Measurements from ENCODE around the gene SLC17A4.

SLC17A4 gene, protein sequence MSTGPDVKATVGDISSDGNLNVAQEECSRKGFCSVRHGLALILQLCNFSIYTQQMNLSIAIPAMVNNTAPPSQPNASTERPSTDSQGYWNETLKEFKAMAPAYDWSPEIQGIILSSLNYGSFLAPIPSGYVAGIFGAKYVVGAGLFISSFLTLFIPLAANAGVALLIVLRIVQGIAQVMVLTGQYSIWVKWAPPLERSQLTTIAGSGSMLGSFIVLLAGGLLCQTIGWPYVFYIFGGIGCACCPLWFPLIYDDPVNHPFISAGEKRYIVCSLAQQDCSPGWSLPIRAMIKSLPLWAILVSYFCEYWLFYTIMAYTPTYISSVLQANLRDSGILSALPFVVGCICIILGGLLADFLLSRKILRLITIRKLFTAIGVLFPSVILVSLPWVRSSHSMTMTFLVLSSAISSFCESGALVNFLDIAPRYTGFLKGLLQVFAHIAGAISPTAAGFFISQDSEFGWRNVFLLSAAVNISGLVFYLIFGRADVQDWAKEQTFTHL

DNA sequence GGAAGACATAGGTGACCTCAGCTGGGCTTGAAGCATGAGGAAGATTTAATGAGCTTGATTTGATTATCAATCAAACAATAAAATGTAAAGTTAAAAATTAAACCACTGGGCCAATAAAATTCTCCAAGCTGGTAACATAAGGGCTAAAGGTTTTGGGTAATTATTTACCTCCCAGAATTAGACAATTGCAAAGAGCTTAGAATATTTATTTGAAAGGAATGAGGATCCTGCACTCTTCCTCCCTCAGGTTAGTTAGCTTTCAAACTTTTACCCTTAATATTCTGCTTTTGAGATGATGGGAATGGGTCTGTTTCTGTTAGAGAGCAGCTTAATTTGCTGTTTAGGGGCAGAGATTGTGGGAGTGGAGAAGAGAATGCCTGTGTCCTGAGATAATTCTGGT is at the start of gene SLC17A4:
TSS of gene SLC17A4 (plus strand) at position 208 of the 400 bp plus-strand sequence. CDS start 7,221 bp downstream, outside the sequence.
- no peaks in the 10 kb centered on the region for H3K36me3 ChIP-seq (ENCODE audit: control insufficient read depth in 2 of 2, insufficient read depth in 2 of 2, low read length in 2 of 2)
- no peak within 1 kb of the TSS for H3K4me3 ChIP-seq (ENCODE audit: low read length in 2 of 2)
- no peaks in the 10 kb centered on the region for H3K4me1 ChIP-seq (ENCODE audit: control insufficient read depth, insufficient read depth, low read length)
- no peaks in the 10 kb centered on the region for H3K9me3 ChIP-seq (ENCODE audit: control insufficient read depth in 2 of 2, low read length in 2 of 2)
- no peaks in the 10 kb centered on the region for H3K27me3 ChIP-seq (ENCODE audit: control insufficient read depth in 1 of 2, insufficient read depth in 2 of 2, low read length in 2 of 2)
- H3K9ac ChIP-seq (ENCODE audit: low read length in 2 of 2), result no peak within 1 kb of the TSS
- no peak within 1 kb of the TSS for H3K27ac ChIP-seq (ENCODE audit: low read length)

GRCh38 chr6:25706314-25707014 is 48.1 kb upstream of the SLC17A4 start:
- Histone ChIP-seq H3K27ac (ENCODE audit: low read length) (no peak overlapping the region), H3K9me3 (ENCODE audit: control insufficient read depth in 2 of 2, low read length in 2 of 2) (no peaks in the 10 kb centered on the region), H3K4me1 (ENCODE audit: control insufficient read depth, insufficient read depth, low read length) (no peaks in the 10 kb centered on the region)

DNA sequence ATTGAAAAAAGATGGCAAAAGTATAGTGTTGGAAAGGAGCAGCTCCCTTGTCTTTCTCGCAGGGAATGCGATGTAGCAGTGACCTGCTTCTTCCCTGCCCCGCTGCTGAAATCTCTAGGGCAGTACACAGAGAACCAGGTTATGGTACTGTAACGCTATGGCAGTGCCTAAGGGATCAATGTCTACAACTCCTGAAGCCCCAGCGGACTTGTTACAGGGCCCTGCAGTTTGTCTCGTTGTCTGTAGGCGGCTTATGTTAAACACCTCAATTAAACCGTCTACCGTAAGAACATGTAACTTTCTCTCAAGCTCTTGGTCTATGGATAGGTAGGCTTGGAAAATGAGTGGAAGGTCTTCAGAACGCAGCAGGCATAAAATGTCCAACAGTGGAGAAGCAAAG is 44.8 kb upstream of the SLC17A4 start:
- no peak overlapping the region for H3K27ac ChIP-seq (ENCODE audit: low read length)
- H3K9me3 ChIP-seq (ENCODE audit: control insufficient read depth in 2 of 2, low read length in 2 of 2), result no peaks in the 10 kb centered on the region
- no peaks in the 10 kb centered on the region for H3K4me1 ChIP-seq (ENCODE audit: control insufficient read depth, insufficient read depth, low read length)
- H3K4me3 ChIP-seq (ENCODE audit: low read length in 2 of 2), result no peak overlapping the region
- no peaks in the 10 kb centered on the region for H3K27me3 ChIP-seq (ENCODE audit: control insufficient read depth in 1 of 2, insufficient read depth in 2 of 2, low read length in 2 of 2)
- H3K9ac ChIP-seq (ENCODE audit: low read length in 2 of 2), result no peak overlapping the region
- H3K36me3 ChIP-seq (ENCODE audit: control insufficient read depth in 2 of 2, insufficient read depth in 2 of 2, low read length in 2 of 2), result no peaks in the 10 kb centered on the region

More at GRCh38 chr6:25706314-25707014, 48.1 kb upstream of the SLC17A4 start:
- no peaks in the 10 kb centered on the region for H3K36me3 ChIP-seq (ENCODE audit: control insufficient read depth in 2 of 2, insufficient read depth in 2 of 2, low read length in 2 of 2)
- no peak overlapping the region for H3K9ac ChIP-seq (ENCODE audit: low read length in 2 of 2)
- H3K4me3 ChIP-seq (ENCODE audit: low read length in 2 of 2), result no peak overlapping the region
- H3K27me3 ChIP-seq (ENCODE audit: control insufficient read depth in 1 of 2, insufficient read depth in 2 of 2, low read length in 2 of 2), result no peaks in the 10 kb centered on the region

DNA sequence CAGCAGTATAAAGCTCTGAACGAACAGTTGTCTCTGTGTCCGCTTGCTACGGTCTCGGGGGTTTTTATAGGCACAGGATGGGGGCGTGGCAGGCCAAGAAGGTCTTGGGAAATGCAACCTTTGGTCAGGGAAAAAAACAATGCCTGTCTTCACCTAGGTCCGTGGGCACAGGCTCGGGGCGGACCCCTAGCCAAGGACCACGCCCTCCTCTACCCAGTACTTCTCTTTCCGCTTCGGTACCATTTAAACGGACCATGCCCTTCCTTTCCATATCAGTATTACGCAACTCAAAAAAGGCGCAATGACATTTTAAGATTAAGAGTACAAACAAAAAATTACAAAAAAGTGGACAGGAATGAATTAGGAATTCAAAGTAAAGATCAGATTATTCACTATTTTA is 44.3 kb upstream of the SLC17A4 start:
- Histone ChIP-seq H3K27me3 (ENCODE audit: control insufficient read depth in 1 of 2, insufficient read depth in 2 of 2, low read length in 2 of 2) (no peaks in the 10 kb centered on the region), H3K9ac (ENCODE audit: low read length in 2 of 2) (no peak overlapping the region), H3K36me3 (ENCODE audit: control insufficient read depth in 2 of 2, insufficient read depth in 2 of 2, low read length in 2 of 2) (no peaks in the 10 kb centered on the region), H3K27ac (ENCODE audit: low read length) (no peak overlapping the region), H3K4me1 (ENCODE audit: control insufficient read depth, insufficient read depth, low read length) (no peaks in the 10 kb centered on the region), H3K4me3 (ENCODE audit: low read length in 2 of 2) (no peak overlapping the region), H3K9me3 (ENCODE audit: control insufficient read depth in 2 of 2, low read length in 2 of 2) (no peaks in the 10 kb centered on the region)

DNA sequence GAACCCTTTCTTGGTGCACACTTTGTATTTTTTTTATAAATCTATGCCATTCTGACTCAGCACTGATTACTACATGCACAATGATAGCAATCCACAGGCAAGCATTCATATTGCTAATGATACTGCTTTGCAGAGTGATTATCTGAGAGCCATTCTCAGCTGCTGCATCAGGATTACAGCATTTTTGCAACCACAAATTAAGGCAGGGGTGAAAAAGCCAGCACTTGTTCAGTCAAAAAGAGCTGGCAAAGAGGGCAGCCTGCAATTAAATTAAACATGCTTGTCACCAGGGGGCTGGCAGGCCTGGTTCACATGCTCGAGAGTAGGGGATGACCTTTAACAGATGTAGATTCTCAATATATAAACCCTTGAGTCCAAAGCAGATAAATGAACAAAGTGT is 40.7 kb upstream of the SLC17A4 start:
- no peaks in the 10 kb centered on the region for H3K9me3 ChIP-seq (ENCODE audit: control insufficient read depth in 2 of 2, low read length in 2 of 2)
- no peaks in the 10 kb centered on the region for H3K27me3 ChIP-seq (ENCODE audit: control insufficient read depth in 1 of 2, insufficient read depth in 2 of 2, low read length in 2 of 2)
- H3K4me1 ChIP-seq (ENCODE audit: control insufficient read depth, insufficient read depth, low read length), result no peaks in the 10 kb centered on the region
- H3K27ac ChIP-seq (ENCODE audit: low read length), result no peak overlapping the region
- no peak overlapping the region for H3K9ac ChIP-seq (ENCODE audit: low read length in 2 of 2)
- H3K36me3 ChIP-seq (ENCODE audit: control insufficient read depth in 2 of 2, insufficient read depth in 2 of 2, low read length in 2 of 2), result no peaks in the 10 kb centered on the region
- no peak overlapping the region for H3K4me3 ChIP-seq (ENCODE audit: low read length in 2 of 2)

DNA sequence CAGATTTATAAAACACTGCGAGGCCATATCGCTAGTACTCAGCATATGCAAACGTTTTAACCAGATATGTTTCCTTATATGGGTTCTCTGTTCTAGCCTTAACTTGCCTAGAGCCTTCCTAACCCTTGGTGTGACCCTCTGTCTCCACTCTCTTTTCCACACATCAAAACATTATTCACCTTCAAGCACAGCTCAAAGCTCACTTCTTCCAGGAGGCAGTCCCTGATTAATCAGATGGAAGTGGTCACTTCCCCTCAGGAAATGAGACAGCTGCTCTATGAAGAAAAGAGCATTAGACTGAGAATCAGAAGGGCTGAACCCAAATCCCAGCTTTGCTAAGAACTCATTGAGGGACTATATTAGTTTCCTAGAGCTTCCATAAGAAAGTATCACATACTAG is 39.8 kb upstream of the SLC17A4 start:
- Histone ChIP-seq H3K9ac (ENCODE audit: low read length in 2 of 2) (no peak overlapping the region), H3K27me3 (ENCODE audit: control insufficient read depth in 1 of 2, insufficient read depth in 2 of 2, low read length in 2 of 2) (no peaks in the 10 kb centered on the region), H3K4me1 (ENCODE audit: control insufficient read depth, insufficient read depth, low read length) (no peaks in the 10 kb centered on the region), H3K4me3 (ENCODE audit: low read length in 2 of 2) (no peak overlapping the region), H3K36me3 (ENCODE audit: control insufficient read depth in 2 of 2, insufficient read depth in 2 of 2, low read length in 2 of 2) (no peaks in the 10 kb centered on the region), H3K27ac (ENCODE audit: low read length) (no peak overlapping the region), H3K9me3 (ENCODE audit: control insufficient read depth in 2 of 2, low read length in 2 of 2) (no peaks in the 10 kb centered on the region)

- Histone ChIP-seq H3K36me3 (ENCODE audit: control insufficient read depth in 2 of 2, insufficient read depth in 2 of 2, low read length in 2 of 2) (no peaks in the 10 kb centered on the region), H3K27me3 (ENCODE audit: control insufficient read depth in 1 of 2, insufficient read depth in 2 of 2, low read length in 2 of 2) (no peaks in the 10 kb centered on the region), H3K4me3 (ENCODE audit: low read length in 2 of 2) (no peak overlapping the region), H3K9ac (ENCODE audit: low read length in 2 of 2) (no peak overlapping the region), H3K4me1 (ENCODE audit: control insufficient read depth, insufficient read depth, low read length) (no peaks in the 10 kb centered on the region), H3K27ac (ENCODE audit: low read length) (no peak overlapping the region), H3K9me3 (ENCODE audit: control insufficient read depth in 2 of 2, low read length in 2 of 2) (no peaks in the 10 kb centered on the region)
Observed at GRCh38 chr6:25715794-25716193, 38.7 kb upstream of the SLC17A4 start.

GRCh38 chr6:25717866-25718740 is 36.4 kb upstream of the SLC17A4 start:
- Histone ChIP-seq H3K9ac (ENCODE audit: low read length in 2 of 2) (no peak overlapping the region), H3K4me3 (ENCODE audit: low read length in 2 of 2) (no peak overlapping the region)

GRCh38 chr6:25726122-25726911 is 28.2 kb upstream of the SLC17A4 start:
- H3K9ac ChIP-seq (ENCODE audit: low read length in 2 of 2), result no peak overlapping the region
- no peak overlapping the region for H3K27ac ChIP-seq (ENCODE audit: low read length)
- H3K27me3 ChIP-seq (ENCODE audit: control insufficient read depth in 1 of 2, insufficient read depth in 2 of 2, low read length in 2 of 2), result peaks cover 0 to 2% of the 10 kb centered on the region in 2 donors
- H3K4me3 ChIP-seq (ENCODE audit: low read length in 2 of 2), result no peak overlapping the region
- H3K36me3 ChIP-seq (ENCODE audit: control insufficient read depth in 2 of 2, insufficient read depth in 2 of 2, low read length in 2 of 2), result no peaks in the 10 kb centered on the region
- no peaks in the 10 kb centered on the region for H3K4me1 ChIP-seq (ENCODE audit: control insufficient read depth, insufficient read depth, low read length)
- H3K9me3 ChIP-seq (ENCODE audit: control insufficient read depth in 2 of 2, low read length in 2 of 2), result no peaks in the 10 kb centered on the region

More at GRCh38 chr6:25717866-25718740, 36.4 kb upstream of the SLC17A4 start:
- H3K27ac ChIP-seq (ENCODE audit: low read length), result no peak overlapping the region
- no peaks in the 10 kb centered on the region for H3K27me3 ChIP-seq (ENCODE audit: control insufficient read depth in 1 of 2, insufficient read depth in 2 of 2, low read length in 2 of 2)
- no peaks in the 10 kb centered on the region for H3K4me1 ChIP-seq (ENCODE audit: control insufficient read depth, insufficient read depth, low read length)
- no peaks in the 10 kb centered on the region for H3K36me3 ChIP-seq (ENCODE audit: control insufficient read depth in 2 of 2, insufficient read depth in 2 of 2, low read length in 2 of 2)
- no peaks in the 10 kb centered on the region for H3K9me3 ChIP-seq (ENCODE audit: control insufficient read depth in 2 of 2, low read length in 2 of 2)

- no peak overlapping the region for H3K4me3 ChIP-seq (ENCODE audit: low read length in 2 of 2)
- H3K27me3 ChIP-seq (ENCODE audit: control insufficient read depth in 1 of 2, insufficient read depth in 2 of 2, low read length in 2 of 2), result peaks cover 0 to 2% of the 10 kb centered on the region in 2 donors
- H3K27ac ChIP-seq (ENCODE audit: low read length), result no peak overlapping the region
- H3K9me3 ChIP-seq (ENCODE audit: control insufficient read depth in 2 of 2, low read length in 2 of 2), result no peaks in the 10 kb centered on the region
- H3K4me1 ChIP-seq (ENCODE audit: control insufficient read depth, insufficient read depth, low read length), result no peaks in the 10 kb centered on the region
- no peak overlapping the region for H3K9ac ChIP-seq (ENCODE audit: low read length in 2 of 2)
- H3K36me3 ChIP-seq (ENCODE audit: control insufficient read depth in 2 of 2, insufficient read depth in 2 of 2, low read length in 2 of 2), result no peaks in the 10 kb centered on the region
Observed at GRCh38 chr6:25727028-25727427, 27.5 kb upstream of the SLC17A4 start.

Data from stomach smooth muscle (tissue), 2 donors.